ENCODE data around the gene RPS29.

Gene RPS29

DNA sequence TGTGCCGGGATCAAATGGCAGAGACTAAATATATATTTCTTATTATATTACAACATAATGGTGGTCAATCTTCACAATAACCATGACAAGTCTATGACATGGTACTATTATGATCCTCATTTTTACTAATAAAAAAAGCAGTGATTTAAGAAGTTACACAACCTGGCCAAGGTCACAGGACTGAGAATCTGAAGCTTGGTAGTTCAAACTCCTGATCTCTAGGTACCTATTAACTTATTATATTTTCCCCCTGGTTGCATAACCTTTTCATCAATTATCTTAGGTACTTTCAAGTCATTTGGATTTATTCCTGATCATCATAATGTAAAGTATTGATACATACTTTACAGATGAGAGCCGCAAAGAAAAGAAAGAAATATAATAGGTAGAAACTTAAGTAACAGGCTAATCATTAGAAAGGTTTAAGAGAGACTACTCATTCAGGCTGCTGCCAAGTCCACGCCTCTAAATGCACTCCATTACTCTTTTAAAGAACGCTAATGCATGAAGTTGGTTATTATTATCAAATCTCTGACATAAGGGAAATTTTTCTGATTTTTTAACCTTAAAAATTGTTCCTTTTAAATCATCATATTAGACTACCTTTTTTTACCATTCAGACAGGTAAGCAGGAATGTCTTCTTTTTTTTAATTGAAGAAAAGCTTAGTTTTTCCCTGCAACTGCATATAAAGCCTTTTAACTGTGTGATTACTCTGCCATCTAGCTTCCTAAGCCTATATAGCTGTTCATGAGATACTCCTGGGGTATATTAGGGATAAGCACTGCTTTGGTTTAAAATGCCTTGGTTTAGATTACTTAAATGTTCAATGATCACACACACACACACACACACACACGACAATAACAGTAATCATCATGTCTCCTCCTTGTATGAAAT is 35.6 kb downstream of the RPS29 start:
- peak; percentile 44 for DNase-seq (ENCODE audit: low read depth)

DNA sequence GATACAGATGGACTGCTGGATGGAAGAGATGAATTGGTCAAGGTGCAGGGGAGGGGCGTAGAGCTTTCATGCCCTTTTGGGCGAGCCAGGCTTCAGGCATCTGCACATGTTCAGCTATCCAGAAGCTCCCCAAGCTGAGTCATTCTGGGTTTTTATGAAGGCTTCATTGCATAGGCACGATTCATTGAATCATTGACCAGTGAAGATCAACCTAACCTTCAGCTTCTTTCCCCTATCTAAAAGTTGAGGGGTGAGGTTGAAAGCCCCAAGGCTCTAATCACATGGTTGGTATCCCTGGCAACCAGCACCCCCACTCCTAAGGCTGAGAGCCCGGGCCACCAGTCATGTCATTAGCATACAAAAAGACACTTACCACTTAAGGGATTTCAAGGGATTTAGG is 36.3 kb downstream of the RPS29 start:
- peak; percentile 53 for DNase-seq (ENCODE audit: low read depth)

DNA sequence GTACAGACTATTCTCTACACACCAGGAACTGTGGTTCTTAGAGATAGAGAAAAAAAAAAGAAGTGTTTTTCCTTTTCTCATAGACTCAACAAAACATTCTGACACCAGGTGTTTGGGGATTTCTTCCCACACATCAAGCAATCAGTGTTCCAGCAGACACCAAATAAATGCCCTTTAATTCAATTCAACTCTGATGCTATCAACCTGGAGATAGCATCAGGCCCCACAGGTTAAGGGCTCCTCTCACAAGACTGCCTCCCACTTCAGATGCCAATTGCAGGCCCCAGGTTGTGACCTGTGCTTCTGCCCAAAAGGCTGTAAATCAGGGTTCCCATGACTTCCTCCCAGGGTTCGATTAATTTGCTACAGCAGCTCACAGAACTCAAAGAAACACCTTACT is 36.7 kb downstream of the RPS29 start:
- no peak for DNase-seq (ENCODE audit: low read depth)

DNA sequence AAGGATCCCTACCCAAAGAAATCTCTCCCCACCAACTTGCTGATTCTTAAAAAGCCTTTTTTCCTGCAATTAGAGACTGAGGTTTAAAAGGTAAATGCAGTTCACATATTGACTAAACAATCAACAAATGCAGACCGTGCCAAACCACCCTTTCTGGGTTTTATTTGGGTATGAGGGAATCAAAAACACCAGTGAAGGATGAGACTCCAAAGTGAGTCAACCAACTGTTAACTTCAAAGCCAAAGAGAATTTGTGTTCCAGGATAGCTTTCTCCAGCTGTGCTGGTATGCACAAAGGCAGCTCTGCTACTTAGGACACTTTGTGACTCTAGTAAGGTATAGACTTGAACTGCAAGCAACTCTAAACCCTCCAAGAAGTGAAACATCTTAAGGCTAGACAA is 39.4 kb downstream of the RPS29 start:
- DNase-seq (ENCODE audit: low read depth): no peak

DNA sequence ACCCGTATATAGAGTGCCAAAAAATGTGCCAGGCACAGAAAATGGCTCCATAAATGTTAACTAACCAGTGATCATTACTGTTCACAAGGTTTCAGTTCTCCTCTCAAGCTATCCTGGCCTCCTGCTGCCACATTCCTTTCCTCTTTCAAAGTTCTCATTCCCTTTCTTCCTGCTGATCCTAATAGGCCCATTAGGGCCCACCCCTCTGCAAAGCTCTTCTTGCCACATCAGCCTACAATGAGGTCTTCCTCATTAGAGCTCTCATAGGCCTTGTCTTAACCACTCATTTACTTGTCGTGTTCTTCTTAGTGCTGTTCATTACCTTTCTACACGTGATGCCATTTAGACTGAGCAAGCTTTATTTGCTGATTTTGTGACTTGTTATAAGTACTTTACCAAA is 40.5 kb downstream of the RPS29 start:
- DNase-seq (ENCODE audit: low read depth): no peak

DNA sequence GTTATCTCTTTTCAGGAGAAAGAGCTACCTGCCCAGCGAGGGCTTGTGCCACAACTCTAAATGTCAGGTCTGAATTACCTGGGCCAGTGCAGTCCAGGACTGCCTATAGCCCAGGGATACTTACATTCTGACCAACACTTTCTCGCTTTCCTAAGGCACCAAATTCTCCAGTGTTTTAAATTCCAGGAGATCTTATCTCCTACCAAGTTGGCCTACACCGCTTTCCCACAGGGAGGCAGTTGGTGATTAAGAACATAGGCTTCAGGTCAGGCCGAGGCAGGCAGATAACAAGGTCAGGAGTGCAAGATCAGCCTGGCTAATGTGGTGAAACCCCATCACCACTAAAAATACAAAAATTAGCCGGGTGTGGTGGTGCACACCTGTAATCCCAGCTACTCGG is 41.1 kb downstream of the RPS29 start:
- no peak for DNase-seq (ENCODE audit: low read depth)

DNA sequence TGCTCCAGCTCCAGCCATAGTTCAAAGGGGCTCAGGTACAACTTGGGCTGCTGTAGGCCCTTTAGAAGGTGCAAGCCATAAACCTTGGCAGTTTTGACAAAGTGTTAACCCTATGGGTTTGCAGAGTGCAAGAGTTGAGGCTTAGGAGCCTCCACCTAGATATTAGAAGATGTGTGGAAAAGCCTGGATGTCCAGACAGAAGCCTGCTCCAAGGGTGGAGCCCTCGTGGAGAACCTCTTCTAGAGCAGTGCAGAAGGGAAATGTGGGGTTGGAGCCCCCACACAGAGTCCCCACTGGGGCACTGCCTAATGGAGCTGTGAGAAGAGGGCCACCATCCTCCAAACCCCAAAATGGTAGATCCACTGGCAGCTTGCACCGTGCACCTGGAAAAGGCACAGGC is 45.1 kb downstream of the RPS29 start:
- DNase-seq (ENCODE audit: low read depth): no peak

DNA sequence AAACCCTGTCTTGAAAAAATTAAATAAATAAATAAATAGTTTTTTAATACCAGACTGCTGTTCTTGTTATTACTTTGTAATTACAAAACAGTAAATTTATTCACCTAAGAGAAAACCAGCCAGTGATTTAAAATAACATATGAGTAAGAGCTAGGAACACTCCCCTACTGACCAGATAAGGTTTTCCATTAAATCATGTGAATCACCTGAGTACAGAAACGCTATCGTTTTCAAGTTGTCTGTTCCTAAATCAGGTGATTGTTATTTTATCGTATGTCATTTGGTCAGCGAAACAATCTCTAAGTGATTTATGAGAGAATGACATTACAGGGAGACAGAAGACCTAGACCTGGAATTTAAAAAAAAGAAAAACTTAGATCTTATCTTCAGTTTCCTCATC is 47.3 kb downstream of the RPS29 start:
- DNase-seq (ENCODE audit: low read depth): no peak

Measured in ELR (cell line).